Stimulated activated CD4-positive, alpha-beta T cell treated with anti-CD3 and anti-CD28 coated beads, Interleukin-4, amount 100 ng/mL, for 48 hours (primary cell): ENCODE data around the gene EEF1AKMT4.
A peak's percentile ranks its signal among the peaks of the same experiment; 100 is the strongest.

ENCODE experiments used
- DNase-seq, 2 donors: peaks; one replicate each; pipeline ENCODE4 v3.0.0-alpha.2; 2020; ENCODE audit warnings: low read depth in 2 of 2

The EEF1AKMT4 gene

DNA sequence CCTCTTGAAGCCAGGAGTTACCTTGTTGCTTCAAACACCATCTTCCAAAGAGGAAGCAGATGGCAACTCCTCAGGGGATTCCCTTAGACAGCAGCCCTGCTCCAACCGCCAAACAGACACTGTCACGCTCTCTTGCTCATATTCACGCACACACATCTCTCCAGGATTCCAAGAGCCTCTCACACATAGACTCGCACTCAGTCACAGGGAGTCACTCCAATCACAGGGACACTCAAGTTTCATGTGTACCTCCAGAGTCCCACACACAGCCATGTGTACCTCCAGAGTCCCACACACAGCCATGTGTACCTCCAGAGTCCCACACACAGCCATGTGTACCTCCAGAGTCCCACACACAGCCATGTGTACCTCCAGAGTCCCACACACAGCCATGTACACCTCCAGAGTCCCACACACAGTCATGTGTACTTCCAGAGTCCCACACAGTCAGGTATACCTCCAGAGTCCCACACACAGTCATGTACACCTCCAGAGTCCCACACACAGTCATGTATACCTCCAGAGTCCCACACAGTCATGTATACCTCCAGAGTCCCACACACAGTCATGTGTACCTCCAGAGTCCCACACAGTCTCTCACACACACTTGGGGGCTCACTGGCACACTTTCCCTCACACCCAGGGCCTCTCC, 14.0 kb upstream of the EEF1AKMT4 start:
- no peak for DNase-seq

DNA sequence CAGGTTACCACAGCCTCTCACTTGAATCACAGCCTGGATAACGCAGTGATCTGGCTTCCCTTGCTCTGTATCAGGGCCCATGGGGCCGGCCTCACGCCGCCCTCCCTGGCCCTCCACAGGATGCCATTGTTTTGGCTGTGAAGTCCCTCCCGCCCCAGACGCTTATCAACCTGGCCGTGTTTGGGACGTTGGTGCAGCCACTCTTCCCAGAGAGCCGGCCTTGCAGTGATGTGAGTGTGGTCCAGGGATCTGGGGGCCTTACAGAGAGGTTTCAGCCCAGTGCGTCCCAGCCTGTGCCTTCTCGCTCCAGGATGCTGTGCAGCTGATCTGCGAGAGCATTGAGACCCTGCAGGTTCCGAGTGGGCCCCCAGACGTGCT, 13.4 kb upstream of the EEF1AKMT4 start:
- DNase-seq, result no peak

DNA sequence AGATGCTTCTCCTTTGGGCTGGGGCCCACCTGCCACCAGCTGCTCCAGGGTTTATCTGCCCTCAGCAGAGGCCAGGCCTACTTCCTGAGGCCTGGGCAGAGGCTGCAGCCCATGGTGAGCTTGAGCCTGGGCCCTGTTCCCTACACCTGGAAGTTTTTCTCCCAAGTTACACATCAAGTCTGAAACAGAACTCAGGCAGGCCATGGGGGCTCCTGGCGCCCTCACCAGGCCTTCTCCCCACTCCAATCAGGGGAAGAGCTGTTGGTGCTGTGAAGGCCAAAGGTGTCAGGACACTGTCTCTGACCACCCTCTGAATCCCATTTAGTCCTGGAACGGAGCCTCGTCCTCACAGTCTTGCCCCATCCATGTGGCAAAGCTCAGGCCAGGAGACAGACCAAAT, 12.8 kb upstream of the EEF1AKMT4 start:
- no peak for DNase-seq

DNA sequence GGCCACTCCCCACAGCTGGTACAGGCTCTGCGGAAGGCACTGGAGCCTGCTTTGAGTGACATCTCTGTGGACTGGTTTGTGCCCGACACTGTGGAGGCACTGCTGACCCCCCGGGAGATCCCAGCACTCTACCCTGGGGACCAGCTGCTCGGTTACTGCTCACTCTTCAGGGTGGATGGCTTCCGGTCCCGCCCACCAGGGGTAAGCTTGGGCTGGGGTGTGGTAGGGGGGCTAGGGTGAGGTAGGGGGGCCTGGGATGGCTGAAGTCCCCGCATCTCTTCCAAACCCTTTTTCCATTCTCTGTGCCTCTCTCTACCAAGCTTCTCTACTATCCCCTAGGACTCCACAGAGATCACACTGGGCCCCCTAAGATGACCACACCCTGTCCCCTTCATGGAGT, 12.3 kb upstream of the EEF1AKMT4 start:
- no peak for DNase-seq

DNA sequence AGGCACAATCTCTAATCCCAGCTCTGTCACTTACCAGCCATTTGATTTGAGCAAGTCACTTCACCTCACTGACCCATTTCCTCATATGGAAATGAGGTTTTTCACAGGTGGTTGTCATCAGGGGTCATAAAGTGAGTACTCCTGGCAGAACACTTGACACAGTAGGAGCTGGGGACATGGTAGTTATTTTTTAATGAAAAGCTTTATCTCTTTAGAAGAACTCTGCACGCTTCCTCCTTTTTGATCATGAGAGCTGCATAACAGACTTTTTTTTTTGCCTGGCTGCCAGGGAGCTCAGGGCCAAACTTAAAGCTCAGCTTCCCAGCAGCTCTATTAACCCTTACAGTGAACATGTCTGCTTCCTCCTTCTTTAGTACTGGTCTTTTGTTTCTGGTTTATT, 11.7 kb upstream of the EEF1AKMT4 start:
- DNase-seq, result no peak

DNA sequence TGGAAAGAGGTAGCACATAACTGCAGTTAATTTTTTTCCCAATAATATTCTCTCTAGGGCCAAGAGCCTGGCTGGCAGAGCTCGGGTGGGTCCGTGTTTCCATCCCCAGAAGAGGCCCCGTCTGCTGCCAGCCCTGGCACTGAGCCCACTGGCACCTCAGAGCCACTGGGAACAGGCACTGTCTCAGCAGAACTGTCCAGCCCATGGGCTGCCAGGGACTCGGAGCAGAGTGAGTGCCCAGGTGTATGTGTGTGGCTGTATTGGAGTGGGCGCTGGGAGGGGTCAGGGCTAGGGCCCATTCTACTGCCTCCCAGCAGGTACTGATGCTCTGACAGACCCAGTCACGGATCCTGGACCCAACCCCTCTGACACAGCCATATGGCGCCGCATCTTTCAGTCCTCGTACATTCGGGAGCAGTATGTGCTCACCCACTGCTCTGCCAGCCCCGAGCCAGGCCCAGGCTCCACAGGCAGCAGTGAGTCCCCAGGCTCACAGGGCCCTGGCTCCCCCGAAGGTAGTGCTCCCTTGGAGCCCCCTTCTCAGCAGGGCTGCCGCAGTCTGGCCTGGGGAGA, 11.1 kb upstream of the EEF1AKMT4 start:
- DNase-seq, result no peak

DNA sequence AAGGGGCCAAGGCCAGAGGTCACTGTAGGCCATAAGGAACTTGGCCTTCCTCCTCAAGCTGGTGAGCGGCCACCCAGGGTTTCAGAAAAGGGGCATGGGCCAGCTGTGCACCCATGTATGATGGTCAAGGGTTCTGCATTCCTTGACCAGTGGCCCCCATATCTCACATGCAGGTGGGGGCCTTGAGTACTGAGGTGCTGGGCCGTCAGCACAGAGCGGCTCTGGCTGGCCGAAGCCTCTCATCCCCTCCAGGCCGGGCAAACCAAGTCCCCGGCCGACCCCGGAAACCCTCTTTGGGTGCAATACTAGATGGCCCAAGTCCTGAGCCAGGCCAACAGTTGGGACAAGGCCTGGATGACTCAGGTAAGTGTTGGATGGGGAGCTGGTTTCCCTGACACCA, 10.3 kb upstream of the EEF1AKMT4 start:
- DNase-seq, result no peak

DNA sequence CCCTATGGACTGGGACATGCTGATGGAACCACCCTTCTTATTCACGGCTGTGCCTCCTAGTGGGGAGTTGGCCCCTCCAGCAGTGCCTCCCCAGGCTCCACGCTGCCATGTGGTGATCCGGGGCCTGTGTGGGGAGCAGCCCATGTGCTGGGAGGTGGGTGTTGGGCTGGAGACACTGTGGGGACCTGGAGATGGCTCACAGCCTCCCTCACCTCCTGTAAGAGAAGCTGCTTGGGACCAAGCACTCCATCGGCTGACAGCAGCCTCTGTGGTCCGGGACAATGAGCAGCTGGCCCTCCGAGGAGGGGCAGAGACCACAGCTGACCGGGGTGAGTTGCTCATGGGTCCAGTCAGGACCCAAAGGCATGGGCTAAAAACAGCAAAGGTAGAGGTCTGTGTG, 9.8 kb upstream of the EEF1AKMT4 start:
- DNase-seq, result no peak

DNA sequence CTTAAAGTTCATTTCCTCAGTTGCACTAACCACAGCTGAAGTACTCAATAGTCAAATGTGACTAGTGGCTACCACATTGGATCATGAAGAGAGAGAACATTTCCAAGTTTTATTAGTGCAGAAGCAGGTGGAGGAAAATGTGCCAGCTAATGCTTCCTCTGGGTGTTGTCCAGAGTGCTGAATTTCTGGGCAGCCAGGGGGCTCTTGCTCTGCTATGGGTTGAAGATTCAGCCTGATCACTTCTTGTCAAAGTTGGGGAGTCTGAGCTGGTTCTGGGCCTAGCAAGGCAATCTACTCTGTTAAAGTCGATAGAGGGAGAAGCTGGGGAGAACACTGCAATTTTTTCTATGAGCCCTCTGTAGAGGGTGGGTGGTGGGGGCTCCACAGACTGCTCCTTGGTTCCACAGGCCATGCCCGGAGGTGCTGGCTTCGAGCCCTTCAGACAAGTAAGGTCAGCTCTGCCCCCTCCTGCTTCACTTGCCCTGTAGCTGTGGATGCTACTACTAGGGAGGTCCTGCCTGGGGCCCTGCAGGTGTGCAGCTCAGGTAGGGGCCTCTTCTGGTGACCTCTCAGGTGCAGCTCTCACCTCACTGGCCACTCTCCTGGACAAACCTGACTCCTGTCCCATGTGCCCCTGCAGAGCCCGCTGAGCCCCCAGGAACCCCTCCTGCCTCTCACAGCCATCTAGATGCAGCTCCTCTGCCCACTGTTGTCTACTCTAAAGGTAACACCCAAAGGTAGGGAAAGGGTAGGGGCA, 8.9 kb upstream of the EEF1AKMT4 start:
- no peak for DNase-seq

DNA sequence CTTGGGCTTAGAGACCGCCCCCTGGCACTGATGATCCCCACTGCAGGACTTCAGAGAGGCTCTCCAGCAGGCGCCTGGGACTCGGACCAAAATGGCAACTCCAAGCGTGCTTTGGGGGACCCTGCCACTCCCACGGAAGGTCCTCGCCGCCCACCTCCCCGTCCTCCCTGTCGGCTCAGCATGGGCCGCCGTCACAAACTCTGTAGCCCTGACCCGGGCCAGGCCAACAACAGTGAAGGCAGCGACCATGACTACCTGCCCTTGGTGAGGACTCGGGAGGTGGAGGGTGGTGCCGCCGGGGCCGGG, 8.4 kb upstream of the EEF1AKMT4 start:
- no peak for DNase-seq

DNA sequence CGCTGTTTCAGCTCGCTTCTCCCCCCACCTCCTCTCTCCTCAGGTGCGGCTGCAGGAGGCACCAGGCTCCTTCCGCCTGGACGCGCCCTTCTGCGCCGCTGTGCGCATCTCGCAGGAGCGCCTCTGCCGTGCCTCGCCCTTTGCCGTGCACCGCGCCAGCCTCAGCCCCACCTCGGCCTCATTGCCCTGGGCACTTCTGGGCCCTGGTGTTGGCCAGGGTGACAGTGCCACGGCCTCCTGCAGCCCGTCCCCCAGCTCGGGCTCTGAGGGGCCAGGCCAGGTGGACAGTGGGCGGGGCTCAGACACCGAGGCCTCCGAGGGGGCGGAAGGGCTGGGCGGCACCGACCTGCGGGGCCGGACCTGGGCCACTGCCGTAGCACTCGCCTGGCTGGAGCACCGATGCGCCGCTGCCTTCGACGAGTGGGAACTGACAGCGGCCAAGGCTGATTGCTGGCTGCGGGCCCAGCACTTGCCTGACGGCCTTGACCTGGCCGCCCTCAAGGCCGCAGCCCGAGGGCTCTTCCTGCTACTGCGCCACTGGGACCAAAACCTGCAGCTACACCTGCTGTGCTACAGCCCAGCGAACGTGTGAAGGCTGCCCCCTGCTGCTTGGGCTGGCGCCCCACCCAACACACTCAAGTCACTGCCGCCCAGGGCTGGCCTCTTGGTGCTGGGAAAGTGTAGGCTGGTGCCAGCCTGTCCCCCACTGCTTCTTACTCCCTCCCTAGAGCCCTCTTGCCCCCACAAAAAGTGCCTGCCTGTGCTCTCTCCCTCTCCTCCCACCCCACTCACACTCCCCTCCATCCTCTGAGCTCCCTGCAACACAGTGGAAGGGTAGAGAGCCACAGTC, 7.8 kb upstream of the EEF1AKMT4 start:
- no peak for DNase-seq

DNA sequence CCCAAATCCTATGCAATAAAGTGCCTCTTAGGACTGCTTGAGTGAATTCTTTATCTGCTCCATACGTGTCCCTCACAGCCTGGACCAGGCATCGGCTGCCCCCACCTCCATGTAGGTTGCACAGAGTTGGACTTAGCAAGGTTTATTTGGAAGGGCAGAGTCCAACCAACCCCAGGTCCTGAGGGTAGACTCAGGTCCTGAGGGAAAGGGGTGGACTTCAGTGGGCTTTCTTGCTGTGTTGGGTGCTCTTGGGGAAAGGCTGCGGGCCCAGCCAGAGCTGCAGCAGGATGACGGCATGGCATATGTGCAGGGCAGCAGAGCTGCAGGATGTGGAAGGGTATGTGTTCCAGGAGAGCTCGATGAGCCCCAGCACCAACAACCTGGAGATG, 7.2 kb upstream of the EEF1AKMT4 start:
- no peak for DNase-seq

DNA sequence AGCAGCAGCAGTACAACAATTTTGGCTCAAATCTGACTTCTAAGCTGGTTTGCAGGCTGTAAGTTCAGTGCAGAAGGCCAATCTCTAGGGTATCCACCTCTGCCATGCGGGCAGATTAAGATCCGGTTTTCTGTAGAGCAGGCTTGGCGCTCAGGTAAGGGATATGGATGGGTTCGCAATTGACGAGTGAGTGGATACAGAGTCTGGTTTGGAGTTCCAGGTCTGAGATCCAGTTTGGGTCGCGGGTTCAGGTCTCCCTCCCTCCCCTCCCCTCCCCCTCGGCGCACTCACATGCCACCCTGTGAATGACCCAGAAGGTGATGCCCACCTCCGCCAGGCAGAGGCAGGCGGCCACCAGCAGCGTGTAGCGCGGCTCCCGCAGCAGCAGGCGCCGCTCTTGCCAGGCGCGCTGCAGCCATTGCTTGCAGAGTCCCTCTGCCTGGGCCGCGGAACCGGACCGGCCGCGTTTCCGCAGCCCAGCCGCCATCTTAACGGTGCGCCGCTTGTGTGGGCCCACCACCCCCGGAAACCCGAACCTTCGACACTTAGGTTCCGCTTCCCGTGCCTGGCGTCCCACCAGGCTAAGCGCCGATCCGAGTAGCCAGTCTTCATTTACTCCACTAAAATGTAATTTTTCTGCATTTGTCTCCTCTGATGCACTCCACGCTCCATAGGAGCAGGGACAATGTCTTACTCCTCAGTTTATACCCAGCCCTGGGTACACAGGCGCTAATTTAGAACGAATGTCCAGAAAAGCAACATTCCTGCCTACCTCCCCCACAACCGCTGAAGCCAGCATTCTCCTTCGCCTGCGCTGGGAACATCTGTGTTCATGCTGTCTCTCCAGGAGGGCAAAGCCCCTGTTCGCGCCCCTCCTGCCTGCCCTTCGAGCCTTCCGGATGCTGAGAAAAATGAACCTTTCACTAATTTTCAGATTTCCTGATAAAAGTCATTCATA, 739 bp upstream of the EEF1AKMT4 start, which contains the start of gene ALG3:
Gene ALG3, minus strand, starts transcription at position 509 of the 958 bp plus-strand sequence. Its CDS starts 22 bp downstream, at position 487.
- DNase-seq, result peak; percentile 83 to 86

DNA sequence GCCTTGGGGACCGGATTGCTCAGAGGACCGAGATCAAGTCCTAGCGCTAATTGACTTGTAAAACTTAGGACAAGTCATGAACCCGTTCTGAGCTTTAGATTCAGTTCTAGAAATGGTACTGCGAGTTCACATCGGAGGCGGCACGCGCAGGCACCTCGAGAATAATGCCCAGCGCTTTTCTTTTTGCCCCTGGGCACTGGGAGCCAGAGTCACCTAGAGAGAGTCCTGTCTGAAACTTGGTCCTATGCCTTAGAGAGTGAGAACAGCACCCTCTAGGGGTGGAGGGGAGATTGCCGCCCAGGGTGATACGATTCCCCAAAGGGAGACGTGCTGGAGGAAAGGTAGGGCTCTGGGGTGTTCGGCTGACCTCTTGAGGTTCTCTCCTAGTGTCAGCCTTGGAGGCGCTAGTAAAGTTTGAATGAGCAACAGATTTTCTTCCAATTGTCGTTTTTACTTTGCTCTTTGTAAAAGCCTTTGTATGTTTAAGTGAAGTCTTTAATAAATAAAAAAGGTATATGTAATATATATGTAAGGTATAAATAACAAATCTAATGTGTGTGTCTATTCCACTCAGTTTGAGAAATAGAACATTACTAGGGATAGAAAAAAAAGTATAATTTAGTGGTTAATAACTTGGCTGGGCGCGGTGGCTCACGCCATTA, 826 bp downstream of the EEF1AKMT4 start:
- DNase-seq, result peak; percentile 88 to 90

DNA sequence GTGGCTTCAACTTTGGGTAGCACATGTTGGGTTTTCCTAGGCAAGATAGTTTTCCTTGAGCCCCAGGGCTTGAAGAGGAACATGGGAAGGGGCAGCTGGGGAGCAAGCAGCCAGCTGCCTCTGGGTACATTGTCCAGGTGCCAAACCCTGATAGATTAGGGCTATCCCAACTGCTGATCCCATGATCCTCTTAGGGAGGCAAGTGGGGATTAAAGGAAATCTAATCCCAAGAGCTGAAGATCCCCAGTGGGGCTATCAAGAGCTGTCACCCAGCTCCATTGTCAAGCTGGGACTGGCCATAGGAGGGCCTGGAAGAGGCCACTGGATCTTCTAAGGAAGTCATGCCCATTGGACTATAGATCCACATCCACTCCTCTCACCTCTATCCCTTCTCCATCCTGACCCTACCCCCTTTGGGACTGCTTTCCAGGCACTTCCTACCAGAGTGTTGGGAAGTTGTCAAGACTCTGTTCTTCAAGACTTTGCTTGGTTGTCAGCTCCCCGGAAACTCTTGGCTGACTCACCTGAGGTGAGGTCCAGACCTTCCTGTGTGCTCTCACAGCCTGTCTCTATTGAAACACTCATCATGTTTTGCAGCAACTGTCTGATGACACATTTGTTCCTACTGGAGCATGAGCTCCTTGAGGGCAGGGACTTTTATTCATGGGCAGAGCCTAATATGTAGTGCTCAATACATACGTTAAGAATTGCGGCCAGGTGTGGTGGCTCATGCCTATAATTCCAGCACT, 6.0 kb downstream of the EEF1AKMT4 start:
- DNase-seq, result no peak

DNA sequence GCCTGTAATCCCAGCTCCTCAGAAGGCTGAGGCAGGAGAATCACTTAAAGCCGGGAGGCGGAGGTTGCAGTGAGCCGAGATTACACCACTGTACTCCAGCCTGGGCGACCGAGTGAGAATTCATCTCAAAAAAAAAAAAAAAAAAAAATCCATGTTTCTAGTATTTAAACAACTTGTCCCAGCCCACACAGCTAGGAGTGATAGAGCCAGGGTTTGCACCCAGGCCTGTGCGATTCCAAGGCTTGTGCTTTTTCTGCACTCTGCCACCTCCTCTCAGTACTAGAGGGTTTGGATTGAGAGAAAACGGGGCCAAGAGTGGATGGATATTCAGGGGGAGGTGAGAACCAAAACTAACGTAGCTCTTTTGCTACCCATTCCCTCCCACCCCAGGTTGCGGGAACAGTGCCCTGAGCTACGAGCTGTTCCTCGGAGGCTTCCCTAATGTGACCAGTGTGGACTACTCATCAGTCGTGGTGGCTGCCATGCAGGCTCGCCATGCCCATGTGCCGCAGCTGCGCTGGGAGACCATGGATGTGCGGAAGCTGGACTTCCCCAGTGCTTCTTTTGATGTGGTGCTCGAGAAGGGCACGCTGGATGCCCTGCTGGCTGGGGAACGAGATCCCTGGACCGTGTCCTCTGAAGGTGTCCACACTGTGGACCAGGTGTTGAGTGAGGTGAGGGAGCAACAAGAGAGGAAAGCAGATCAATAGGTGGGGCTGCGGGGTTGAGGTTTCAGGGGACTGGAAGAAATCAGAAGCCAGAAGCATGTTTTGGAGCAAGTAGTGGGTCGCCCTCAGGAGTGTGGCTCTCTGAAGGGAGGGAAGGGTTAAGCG, 7.8 kb downstream of the EEF1AKMT4 start:
- DNase-seq, result no peak

DNA sequence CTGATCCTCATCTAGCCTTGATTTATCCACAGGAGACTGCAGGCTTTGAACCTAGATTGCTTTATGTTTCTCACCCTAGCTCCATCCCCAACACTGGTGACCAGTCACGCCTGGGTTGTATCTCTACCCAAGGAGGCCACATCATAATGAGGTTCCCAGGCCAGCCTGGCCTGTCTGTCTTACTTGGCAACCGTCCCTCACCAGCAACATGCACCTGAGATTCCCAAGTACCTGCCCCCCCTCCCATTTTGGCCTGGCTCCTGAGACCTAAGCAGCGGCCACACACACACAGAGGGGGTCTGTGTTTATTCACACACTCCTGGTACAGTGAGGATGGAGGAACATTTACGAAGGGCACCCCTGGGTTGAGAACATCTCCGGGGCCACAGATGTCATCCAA, 9.5 kb downstream of the EEF1AKMT4 start:
- no peak for DNase-seq

DNA sequence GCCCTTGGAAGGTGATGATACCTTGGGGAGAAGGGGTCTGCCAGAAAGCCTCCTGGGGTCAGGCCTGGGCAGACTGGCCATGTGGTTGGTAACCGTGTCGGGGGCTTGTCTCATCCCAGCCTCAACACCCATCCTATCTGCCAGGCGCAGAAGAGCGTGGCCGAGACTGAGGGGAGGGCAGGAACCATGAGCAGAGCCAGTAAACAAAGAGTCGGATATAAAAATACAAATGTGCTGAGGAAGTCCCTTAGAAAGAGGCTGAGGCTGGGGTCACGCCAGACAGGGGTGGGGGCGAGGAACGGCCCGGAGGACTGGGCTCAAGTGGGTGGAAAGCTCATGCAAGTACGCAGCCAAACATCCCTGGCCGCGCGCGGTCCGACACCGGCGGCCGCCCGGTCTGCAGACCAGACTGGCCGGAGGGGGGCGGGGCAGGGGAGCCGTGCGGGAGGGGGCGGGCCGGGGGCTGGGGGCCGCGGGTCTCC, 10.0 kb downstream of the EEF1AKMT4 start:
- DNase-seq, result no peak
